GM18526 (cell line): ENCODE measurements around the gene BAHCC1.

ENCODE experiments used
- POLR2A ChIP-seq: IDR thresholded peaks from 3 replicates; pipeline ENCODE4 v1.6.1; 2011; ENCODE audit not compliant: insufficient read length; ENCODE audit errors: extremely low read depth

The BAHCC1 gene

DNA sequence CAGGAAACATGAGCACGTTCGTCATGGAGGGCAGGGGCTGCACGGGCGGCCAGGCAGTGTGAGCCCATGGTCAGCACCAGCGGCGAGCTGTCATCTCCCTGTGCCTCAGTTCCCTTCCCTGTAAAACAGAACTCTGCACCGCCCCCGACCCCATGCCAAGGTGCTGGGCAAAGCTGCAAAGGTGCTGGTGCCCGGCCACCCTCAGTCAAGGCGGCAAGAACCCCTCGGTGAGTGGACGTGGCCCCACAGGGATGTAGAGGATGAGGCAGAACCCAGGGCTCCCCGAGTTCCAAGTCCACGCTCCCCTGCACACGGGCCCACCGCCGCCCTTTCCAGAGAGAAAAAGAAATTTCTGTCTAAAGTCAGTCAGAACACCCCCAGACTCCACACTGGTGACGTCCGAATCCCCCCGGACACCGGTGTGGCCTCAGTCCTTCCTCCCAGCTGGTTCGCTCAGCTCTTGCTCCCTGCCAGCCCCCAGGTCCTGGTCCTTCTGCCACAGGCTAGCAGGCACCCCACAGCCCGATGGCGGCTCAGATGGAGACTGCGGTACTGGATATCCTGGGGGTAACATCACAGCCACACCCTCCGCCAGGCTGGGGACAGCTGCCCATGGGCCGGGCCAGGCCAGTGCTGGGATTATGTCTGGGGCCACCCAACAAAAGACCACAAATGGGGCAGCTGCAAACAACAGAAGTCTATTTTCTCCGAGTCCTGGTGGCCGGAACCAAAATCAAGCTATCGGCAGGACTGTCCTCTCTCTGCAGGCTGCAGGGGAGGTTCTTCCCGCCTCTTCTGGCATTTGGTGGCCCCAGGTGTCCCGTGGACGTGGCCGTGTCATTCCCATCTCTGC is 14.4 kb upstream of the BAHCC1 start:
- TF ChIP-seq POLR2A = no peak

DNA sequence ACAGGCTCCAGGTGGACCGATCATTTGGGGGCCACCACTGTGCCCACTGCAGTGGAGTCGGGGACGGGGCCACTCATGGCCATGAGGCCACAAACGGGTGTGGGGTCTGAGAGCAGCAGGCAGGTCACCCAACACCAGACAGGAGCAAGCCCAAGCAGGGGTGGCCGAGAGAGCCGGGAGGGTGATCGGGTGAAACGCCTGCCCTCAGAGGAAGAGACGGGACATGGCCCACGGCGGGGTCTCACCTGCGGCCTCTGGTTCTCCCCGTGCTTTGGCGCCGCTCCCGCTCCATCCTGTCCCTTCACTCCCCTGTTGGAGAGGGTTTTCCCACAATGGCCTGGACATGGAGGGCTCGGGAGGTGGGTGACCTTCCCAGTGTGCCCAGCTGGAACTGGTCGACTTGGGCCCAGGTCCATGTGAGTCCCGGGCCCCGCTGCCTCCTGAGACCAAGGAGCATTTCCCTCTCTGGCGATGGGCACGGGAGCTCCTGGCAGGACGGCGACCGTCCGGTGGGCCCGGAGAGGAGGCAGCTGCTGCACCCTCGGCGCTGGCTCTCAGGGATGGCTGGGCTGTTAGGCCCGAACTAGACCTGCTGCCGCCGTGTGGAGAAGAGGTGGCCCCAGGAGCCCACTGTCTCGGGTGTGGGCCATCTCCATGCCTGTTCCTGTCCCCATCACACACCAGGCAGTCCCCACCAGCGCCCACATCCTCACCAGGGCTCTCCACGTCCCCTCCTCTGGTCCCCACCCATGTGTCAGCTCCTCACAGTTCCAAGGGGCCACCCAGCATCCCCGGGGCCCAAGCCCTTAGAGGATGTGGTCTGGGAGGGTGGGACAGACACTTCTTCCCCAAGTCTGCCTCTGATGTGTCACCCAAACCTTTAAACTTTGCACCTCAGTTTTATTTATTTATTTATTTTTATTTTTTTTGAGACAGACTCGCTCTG is 13.4 kb upstream of the BAHCC1 start:
- no peak for TF ChIP-seq POLR2A

DNA sequence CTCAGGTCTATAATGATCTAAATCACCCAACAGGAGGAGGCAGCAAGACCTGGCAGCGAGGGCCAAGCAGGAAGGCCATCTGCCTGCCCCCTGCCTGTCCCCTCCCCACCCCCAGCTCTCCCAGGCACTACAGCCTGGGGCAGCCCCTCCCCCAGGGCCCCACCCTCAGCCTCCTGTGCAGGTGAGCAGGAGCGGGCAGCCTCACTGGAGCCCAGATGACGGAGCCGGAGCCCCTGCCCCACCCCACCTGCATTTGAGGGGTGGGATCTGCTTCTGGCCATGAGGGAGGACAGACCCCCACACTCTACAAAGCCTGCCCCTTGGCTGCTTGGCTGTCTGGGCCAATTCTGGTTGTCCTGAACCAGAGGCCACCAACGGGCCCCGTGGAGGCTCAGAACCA is 12.4 kb upstream of the BAHCC1 start:
- no peak for TF ChIP-seq POLR2A

DNA sequence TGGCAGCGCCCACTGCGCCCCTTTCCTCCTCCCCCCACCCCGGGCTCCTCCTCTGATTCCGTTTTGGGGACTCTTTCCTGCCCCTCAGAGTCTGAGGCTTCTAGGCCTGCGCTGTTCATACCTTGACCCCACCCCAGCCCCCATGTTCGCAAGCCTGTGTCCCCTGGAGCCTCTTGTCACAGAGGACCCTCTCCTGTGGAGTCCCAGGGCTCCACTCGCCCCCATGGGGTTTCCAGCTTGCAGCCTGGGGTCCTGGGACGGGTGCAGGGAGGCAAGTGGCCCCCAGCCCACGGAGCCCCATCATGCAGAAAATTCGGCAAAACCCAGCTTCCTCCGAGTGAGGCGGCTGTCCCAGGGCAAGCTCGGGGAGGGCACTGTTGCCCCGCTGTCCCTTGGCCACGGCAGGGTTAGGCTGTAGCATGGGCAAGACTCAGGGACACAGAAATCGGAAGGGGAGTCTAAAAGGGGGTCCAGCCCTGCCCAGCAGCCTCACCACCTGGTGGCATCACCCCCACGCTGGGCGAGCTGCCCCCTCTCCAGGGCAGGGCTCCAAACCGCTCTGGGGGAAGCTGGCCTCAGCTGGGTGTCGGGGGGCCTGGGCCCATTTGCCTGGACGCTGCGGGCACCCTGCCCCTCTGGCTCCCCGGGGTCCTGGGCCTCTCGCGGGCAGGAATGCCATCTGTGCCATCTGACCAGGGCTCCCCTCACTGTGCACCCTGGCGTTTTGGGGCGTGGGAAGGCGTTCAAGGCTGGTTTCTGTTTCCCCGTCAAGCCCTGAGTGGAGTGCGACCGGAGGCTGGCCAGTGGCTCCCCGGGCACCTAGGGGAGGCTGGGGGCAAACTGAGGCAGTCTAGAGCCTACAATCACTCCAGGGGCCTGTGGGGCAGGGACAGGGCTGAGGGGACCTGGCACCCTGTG is 11.5 kb upstream of the BAHCC1 start:
- TF ChIP-seq POLR2A = no peak

DNA sequence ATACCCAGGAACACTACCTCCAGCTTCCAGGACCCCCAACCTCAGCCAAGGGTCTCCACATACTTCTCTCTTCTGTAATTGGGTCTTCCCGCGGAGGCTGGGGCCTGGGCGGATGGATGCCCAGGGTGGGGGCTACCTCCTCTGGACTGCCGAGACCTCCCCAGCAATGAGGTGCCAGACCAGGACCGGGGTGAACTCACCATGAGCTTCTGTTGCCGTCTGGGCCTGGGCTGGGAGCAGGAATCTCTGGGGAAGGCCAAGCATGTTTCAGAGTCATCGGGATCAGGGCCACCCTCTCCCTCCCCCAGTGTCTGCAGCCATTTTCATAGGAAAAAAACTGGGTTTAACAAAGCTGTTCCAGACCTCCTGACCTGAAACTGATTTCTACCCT is 10.3 kb upstream of the BAHCC1 start:
- no peak for TF ChIP-seq POLR2A

DNA sequence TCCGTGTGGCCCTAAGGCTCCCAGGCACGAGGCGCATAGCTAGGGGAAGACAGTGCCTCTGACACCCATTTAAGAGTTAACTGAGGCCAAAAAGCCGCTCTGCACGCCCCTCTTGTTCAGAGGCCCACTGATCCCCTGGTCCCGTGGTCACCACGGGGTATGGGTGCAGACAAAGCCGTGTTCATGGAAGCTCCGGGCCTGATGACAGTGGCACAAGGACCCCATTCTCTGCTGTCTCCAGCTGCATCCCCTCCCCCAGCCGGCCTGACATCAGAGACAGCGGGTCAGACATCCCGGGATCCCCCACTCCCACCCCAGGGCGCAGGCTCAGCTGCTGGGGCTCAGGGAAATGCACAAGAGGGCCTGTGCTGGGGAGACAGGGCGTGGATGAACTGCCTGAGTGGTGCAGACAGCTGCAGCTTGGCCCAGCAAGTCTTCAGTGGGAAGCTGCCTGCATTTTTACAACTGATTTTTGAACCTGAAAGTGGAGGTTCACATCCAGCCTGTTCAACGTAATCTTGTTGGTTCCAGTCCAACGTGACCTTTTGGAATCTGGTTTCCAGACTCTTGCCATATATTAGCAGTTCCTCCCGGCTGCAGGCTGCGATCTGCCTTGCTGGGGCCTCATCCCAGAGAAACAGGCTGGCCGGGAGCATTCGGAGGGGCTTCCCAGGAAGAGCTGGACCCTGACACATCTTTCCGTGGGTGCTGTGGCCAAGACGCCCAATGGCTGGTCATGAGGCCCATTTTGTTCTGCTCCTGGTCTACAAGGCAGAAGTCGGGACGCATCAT is 9.7 kb upstream of the BAHCC1 start:
- no peak for TF ChIP-seq POLR2A

DNA sequence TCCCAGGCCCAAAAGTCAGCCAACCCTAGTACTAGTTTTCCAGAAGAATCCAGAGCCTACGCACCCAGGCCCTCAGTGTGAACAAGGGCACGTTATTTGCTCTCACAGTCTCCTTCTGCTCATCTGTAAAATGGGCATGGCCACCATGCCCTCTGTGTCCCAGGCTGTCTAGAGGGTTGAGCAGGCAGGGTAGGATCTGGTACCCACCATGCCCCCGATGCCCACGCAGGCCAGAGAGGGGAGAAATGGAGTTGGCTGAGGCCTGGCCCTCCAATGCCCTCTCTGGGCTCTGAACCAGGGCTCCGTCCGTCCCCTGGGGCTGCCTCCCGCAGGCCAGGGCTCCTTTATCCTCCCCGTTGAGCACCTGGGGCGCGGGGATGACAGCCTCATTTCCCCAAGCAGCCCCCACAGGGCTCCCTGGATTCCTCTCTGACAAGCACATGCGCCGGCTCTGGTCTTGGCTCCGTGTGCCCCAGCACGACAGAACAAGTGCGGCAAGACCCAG is 9.1 kb upstream of the BAHCC1 start:
- TF ChIP-seq POLR2A = no peak

DNA sequence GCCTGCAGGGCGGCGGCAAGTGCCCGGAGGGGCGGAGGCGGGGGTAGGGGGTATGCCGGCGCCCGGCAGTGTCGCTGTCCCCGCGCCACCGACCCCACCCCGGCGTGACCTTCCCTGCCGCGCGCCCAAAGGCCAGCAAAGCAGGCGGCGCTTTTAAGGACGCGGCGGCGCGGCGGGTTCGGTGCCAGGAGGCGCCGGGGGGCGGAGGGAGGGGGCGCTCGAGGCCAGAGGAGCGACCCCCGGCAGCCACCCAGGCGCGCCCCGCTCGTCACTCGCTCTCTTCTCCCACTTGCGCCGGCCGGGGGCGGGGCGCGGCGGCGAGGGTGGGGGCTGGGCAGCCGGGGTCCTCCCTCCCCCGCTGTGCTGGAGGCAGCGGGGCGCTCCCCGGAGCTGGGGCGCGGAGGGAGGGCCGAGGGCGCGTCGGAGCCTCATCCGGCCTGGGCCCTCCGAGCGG is 8.6 kb upstream of the BAHCC1 start:
- no peak for TF ChIP-seq POLR2A

DNA sequence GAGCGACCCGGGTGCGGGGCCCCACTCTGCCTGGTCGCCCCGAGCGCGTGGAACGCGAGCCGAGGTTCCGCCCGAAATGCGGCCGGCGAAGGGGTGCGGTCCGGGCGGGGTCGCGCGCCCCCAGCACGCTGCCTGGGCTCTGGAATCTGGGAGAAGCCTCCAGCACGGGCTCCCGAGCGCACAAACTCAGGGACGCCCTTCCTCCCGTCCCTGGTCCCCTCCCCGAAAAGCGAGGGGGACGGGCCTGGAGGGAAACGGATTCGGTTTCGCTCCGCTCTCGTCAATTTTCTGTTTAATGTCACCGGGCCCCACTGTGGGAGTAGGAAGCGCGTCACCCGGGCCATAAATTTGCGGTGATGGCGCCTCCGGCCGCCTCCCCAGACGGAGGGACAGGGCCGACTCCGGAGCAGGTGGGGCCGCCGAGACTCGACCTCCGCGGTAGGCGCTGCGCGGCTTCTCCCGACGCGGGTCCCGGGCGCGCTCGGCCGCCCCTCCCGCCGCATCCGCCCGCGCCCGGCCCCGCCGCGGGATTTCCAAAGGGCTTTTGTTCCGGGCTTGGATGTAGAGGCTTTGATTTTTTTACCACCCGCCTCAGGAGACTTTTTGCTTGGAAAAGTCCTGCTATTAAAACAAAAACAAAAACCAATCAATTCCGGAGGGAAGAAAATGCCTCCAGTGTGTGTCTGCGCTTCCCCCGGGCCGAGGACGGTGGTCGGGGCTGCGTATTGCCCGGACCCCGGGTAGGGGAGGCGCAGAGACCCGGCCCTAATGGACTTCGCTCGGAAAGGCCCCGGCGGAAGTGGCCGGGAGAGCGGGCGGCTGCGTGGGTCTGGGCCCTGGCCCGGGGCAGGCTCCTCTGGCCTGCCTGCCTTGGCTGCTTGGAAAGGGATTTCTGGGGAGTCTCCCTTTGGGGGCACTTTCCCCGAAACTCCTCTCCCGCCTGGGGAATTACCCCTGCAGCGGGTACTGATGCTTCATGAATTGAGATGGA is 7.9 kb upstream of the BAHCC1 start:
- no peak for TF ChIP-seq POLR2A

DNA sequence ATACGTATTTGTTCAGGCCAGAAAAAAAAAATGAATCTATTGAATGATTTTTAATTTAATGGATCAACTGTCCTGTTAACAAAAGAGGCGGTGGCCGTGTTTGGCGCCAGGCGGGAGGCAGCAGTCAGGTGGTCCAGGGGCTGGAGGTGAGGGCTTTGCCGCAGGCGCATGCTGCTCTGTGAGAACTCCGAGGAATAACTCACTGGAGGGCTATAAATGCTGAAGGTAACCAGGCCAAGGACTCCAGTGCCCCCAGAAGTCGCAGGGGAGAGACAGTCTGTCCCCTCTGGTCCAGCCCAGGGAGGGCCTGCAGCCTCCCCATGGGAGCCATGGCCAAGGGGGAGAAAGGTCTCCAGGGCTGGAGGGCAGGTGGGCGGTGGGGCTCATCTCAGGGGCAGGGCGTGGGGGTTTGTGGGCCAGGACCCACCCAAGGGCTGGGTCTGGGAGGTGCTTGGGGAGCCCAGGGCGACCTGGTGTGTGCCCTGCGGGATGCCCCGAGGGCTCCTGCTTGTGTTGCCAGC is 7.1 kb upstream of the BAHCC1 start:
- TF ChIP-seq POLR2A = no peak

DNA sequence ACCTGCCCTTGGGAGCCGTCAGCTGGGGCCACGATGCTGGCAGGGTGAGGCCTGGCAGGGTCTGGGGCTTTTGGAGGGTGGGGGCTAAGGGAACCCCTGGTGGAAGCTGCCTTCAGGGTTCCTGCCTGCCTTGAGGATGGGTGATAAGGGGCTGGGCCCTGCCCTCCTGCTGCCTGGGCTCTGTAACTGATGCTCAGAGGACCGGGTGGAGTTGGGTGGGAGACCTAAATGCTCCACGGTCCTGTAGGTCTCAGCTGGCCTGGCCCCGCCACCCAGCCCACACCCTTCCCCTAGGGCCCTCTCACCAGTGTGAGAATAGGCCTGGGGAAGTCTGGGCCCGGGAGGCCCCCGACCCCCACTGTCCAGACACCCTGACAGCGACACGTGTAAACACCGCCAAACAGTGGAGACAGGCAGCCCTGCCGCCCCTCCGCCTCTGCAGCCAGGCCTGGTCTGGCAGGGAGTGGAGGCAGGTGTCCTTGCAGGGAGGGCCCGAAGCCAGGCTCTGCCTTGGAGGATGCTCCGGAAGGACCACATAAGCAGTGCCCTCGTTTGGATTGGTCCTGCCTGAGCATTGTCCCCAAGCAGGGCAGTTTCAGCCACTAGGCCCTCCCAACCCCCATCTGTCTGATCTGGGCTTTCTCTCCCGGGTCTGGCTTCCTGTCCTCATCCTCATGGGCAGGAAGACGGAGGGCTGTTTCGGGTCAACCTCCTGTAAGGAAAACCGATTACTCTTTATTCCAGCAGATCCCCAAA is 6.5 kb upstream of the BAHCC1 start:
- TF ChIP-seq POLR2A = no peak

DNA sequence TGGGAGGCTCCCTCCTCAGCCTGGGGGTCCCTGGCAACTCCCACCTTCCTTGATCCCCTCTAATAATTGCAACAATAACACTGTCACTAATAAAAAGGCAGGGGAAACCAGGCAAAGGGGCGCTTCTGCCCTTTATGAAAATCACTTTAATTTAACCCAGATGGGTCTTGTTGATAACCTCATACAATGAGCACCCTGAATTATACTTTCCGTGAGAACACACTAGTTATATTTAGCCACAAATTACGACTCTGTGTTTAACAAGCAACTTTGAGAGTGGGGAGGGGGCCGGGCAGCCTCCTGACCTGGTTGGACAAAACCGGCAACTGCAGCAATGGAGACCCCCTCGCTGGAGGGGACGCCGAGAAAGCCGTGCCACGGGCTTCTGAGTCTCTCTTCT is 5.7 kb upstream of the BAHCC1 start:
- no peak for TF ChIP-seq POLR2A
